ENCODE measurements around the gene MARK4. TPM values are rescaled to one million over a fixed set of nuclear protein-coding genes. Genes with fewer than 3 reads are reported as not detected.

Gene MARK4
- total RNA-seq, 1 experiment from 2014 or later = 44.0 TPM

DNA sequence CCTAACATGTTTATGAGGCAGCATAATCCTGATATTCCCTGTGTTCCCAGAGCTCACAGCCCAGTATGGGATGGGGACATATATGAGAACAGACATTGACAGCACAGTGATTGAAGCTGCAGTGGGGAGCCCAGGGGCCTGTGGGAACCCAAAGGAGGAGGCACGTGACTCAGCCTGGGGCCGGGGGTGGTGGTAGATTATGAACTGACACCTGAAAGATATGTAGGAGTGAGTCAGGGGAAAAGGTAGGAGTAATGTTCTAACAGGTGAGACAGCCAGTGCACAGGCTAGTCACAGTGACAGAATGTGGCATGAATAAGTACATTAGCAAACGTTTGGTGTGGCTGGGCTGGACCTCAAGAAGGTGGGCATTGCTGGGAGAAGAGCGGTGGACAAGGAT is 42.6 kb downstream of the MARK4 start:
- Histone ChIP-seq H3K27ac (ENCODE audit: low read depth, low read length, poor library complexity, severe bottlenecking) (no peak overlapping the region), H3K9me3 (ENCODE audit: low read depth, low read length, poor library complexity, severe bottlenecking) (no peaks in the 10 kb centered on the region), H3K27me3 (replicated peaks; ENCODE audit: insufficient read depth, low read depth, low read length, poor library complexity) (no peaks in the 10 kb centered on the region), H3K4me1 (ENCODE audit: insufficient read depth, low read length, poor library complexity, severe bottlenecking) (no peaks in the 10 kb centered on the region), H3K36me3 (ENCODE audit: insufficient read depth, low read length, poor library complexity, severe bottlenecking) (peaks cover 4% of the 10 kb centered on the region), H3K4me3 (ENCODE audit: low read depth, low read length, poor library complexity, severe bottlenecking) (no peak overlapping the region)
- ChIA-PET CTCF (no interaction called here), POLR2A (ENCODE audit: low non-redundant PET) (no interaction called here)
- no peak for DNase-seq (ENCODE audit: low spot score)
- intact Hi-C loops (cut with micrococcal nuclease; ENCODE audit: unreplicated experiment) = no loop called here
- BruUV-seq (replicated peaks) = no TSS peak
- TF ChIP-seq EZH2 (IDR thresholded peaks at IDR 0.05; ENCODE audit: borderline replicate concordance, low read depth, low read length, poor library complexity, severe bottlenecking) = no peak
- TF ChIP-seq, protein P1, sequence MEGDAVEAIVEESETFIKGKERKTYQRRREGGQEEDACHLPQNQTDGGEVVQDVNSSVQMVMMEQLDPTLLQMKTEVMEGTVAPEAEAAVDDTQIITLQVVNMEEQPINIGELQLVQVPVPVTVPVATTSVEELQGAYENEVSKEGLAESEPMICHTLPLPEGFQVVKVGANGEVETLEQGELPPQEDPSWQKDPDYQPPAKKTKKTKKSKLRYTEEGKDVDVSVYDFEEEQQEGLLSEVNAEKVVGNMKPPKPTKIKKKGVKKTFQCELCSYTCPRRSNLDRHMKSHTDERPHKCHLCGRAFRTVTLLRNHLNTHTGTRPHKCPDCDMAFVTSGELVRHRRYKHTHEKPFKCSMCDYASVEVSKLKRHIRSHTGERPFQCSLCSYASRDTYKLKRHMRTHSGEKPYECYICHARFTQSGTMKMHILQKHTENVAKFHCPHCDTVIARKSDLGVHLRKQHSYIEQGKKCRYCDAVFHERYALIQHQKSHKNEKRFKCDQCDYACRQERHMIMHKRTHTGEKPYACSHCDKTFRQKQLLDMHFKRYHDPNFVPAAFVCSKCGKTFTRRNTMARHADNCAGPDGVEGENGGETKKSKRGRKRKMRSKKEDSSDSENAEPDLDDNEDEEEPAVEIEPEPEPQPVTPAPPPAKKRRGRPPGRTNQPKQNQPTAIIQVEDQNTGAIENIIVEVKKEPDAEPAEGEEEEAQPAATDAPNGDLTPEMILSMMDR (conservative IDR thresholded peaks at IDR 0.05; ENCODE audit: low read depth, low read length) = no peak

DNA sequence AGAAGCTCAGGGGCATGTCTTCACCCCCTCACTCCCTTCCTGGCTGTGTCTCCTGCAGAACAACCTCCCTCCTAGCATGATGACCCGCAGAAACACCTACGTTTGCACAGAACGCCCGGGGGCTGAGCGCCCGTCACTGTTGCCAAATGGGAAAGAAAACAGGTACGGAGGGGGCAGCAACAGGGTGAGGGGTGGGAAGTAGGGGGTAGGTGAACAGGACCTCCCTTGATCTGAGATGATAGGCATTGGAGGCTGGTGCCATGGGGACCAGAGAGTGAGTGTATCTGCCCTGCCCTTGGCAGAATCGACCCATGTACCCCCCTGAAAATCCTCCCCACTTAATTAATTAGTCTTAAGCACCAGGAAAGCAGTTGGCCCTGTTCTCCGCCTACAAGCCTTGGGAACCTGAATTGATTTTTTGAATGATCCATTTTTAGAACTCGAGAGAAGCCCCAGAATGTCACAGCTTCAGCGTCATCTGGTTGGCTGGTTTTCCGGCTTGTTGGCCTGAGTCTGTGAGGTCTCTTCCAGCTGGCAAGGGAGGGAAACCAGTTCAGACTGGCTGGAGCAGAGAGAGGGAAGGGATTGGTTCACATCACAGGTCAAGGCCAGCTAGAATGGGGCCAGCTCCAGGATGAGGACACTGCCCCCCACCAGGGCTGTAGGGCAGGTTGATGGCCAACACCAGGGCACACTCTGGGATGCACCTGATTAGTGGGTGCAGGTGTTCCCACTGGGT is 43.4 kb downstream of the MARK4 start:
- no peak for DNase-seq (ENCODE audit: low spot score)
- CTCF ChIA-PET = interaction anchor here (0.5 kb wide), 1 partner anchor 45 kb away, joined by 3 read pairs; no protein-coding TSS in a partner anchor
- POLR2A ChIA-PET (ENCODE audit: low non-redundant PET) = no interaction called here

DNA sequence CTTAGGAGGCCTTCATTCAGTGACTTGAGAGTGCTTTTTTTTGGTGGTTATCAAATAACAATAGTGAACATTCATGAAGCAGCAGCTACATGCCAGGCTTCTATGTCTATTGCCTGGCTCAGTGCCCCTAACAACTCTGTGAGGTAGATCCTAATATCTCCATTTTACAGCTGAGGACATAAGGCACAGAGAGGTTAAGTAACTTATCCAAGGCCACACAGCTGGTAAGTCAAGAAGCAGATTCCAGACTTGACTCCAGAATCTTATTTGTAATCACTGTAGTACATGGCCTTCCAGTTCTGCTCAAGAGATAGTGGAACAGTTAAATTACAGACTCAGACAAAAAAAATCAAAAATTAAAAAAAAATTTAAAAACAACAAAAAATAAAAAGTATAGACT is 44.8 kb downstream of the MARK4 start:
- DNase-seq (ENCODE audit: low spot score) = no peak
- no TSS peak for BruUV-seq (replicated peaks)
- H3K9me3 ChIP-seq (ENCODE audit: low read depth, low read length, poor library complexity, severe bottlenecking) = no peaks in the 10 kb centered on the region
- CTCF ChIA-PET = no interaction called here
- TF ChIP-seq, protein P1 (conservative IDR thresholded peaks at IDR 0.05; ENCODE audit: low read depth, low read length) = no peak
- no peak for TF ChIP-seq EZH2 (IDR thresholded peaks at IDR 0.05; ENCODE audit: borderline replicate concordance, low read depth, low read length, poor library complexity, severe bottlenecking)
- H3K27ac ChIP-seq (ENCODE audit: low read depth, low read length, poor library complexity, severe bottlenecking) = no peak overlapping the region
- intact Hi-C loops (cut with micrococcal nuclease; ENCODE audit: unreplicated experiment) = no loop called here
- H3K4me3 ChIP-seq (ENCODE audit: low read depth, low read length, poor library complexity, severe bottlenecking) = no peak overlapping the region
- no peaks in the 10 kb centered on the region for H3K27me3 ChIP-seq (replicated peaks; ENCODE audit: insufficient read depth, low read depth, low read length, poor library complexity)
- H3K36me3 ChIP-seq (ENCODE audit: insufficient read depth, low read length, poor library complexity, severe bottlenecking) = peaks cover 3% of the 10 kb centered on the region
- H3K4me1 ChIP-seq (ENCODE audit: insufficient read depth, low read length, poor library complexity, severe bottlenecking) = no peaks in the 10 kb centered on the region
- POLR2A ChIA-PET (ENCODE audit: low non-redundant PET) = no interaction called here

More for the DNA sequence above, 43.4 kb downstream of the MARK4 start:
- BruUV-seq (replicated peaks) = no TSS peak
- Histone ChIP-seq H3K36me3 (ENCODE audit: insufficient read depth, low read length, poor library complexity, severe bottlenecking) (peaks cover 4% of the 10 kb centered on the region), H3K27me3 (replicated peaks; ENCODE audit: insufficient read depth, low read depth, low read length, poor library complexity) (no peaks in the 10 kb centered on the region), H3K9me3 (ENCODE audit: low read depth, low read length, poor library complexity, severe bottlenecking) (no peaks in the 10 kb centered on the region), H3K27ac (ENCODE audit: low read depth, low read length, poor library complexity, severe bottlenecking) (no peak overlapping the region), H3K4me3 (ENCODE audit: low read depth, low read length, poor library complexity, severe bottlenecking) (no peak overlapping the region), H3K4me1 (ENCODE audit: insufficient read depth, low read length, poor library complexity, severe bottlenecking) (no peaks in the 10 kb centered on the region)
- no peak for TF ChIP-seq EZH2 (IDR thresholded peaks at IDR 0.05; ENCODE audit: borderline replicate concordance, low read depth, low read length, poor library complexity, severe bottlenecking)
- TF ChIP-seq, protein P1 (conservative IDR thresholded peaks at IDR 0.05; ENCODE audit: low read depth, low read length) = no peak
- intact Hi-C loops (cut with micrococcal nuclease; ENCODE audit: unreplicated experiment) = no loop called here
